HL-60/S4 treated with phorbol 12-myristate 13-acetate at 8.2 ng/mL for 4 days and 3 days (cell line): ENCODE results near the gene TRIM42.

Experiments used
- in situ Hi-C: fragments of 300-500 bp; cut with MboI; formaldehyde crosslinking; loops from 2 replicates; pipeline ENCODE4 v1.15.0; 2022; ENCODE audit warnings: low sequenced_read_pairs

Gene TRIM42

GRCh38 chr3:140677764-140678163 lies at the start of gene TRIM42:
TSS of gene TRIM42 (plus strand) at chr3:140678064. CDS start at chr3:140678230, 166 bp downstream.
- in situ Hi-C loops: no loop called here

- in situ Hi-C loops: no loop called here
Measured at GRCh38 chr3:140628606-140629005, 49.3 kb upstream of the TRIM42 start.

GRCh38 chr3:140629357-140630137 lies 48.3 kb upstream of the TRIM42 start:
- in situ Hi-C loops: no loop called here

- in situ Hi-C loops: no loop called here
Measured at GRCh38 chr3:140630366-140630765, 47.5 kb upstream of the TRIM42 start.

GRCh38 chr3:140630866-140631265 lies 47.0 kb upstream of the TRIM42 start:
- in situ Hi-C loops: no loop called here

- in situ Hi-C loops: no loop called here
Measured at GRCh38 chr3:140635276-140635675, 42.6 kb upstream of the TRIM42 start.

- in situ Hi-C loops: no loop called here
Measured at GRCh38 chr3:140636406-140637138, 41.3 kb upstream of the TRIM42 start.

GRCh38 chr3:140651287-140651686 lies 26.6 kb upstream of the TRIM42 start:
- in situ Hi-C loops: no loop called here

- in situ Hi-C loops: no loop called here
Measured at GRCh38 chr3:140655678-140656077, 22.2 kb upstream of the TRIM42 start.

- in situ Hi-C loops: no loop called here
Measured at GRCh38 chr3:140664111-140664510, 13.8 kb upstream of the TRIM42 start.

GRCh38 chr3:140682586-140682985 lies 4.7 kb downstream of the TRIM42 start:
- in situ Hi-C loops: no loop called here

GRCh38 chr3:140686128-140686527 lies 8.3 kb downstream of the TRIM42 start:
- in situ Hi-C loops: no loop called here

- in situ Hi-C loops: no loop called here
Measured at GRCh38 chr3:140686948-140687347, 9.1 kb downstream of the TRIM42 start.

- in situ Hi-C loops: no loop called here
Measured at GRCh38 chr3:140695361-140696061, 17.6 kb downstream of the TRIM42 start.

GRCh38 chr3:140699516-140700231 lies 21.8 kb downstream of the TRIM42 start:
- in situ Hi-C loops: no loop called here

- in situ Hi-C loops: no loop called here
Measured at GRCh38 chr3:140702281-140702680, 24.4 kb downstream of the TRIM42 start.

- in situ Hi-C loops: no loop called here
Measured at GRCh38 chr3:140703496-140703895, 25.6 kb downstream of the TRIM42 start.

GRCh38 chr3:140704733-140705132 lies 26.9 kb downstream of the TRIM42 start:
- in situ Hi-C loops: no loop called here

- in situ Hi-C loops: no loop called here
Measured at GRCh38 chr3:140705954-140706353, 28.1 kb downstream of the TRIM42 start.

GRCh38 chr3:140706360-140706759 lies 28.5 kb downstream of the TRIM42 start:
- in situ Hi-C loops: no loop called here

GRCh38 chr3:140708815-140709214 lies 31.0 kb downstream of the TRIM42 start:
- in situ Hi-C loops: no loop called here
